Adipocyte (in vitro differentiated cells): ENCODE results near the gene USP43.

Experiments
- DNase-seq: peaks from one replicate; pipeline ENCODE4 v3.0.0-alpha.2; 2015; ENCODE audit warnings: low read depth
- H3K27me3 ChIP-seq: replicated peaks from 2 replicates; pipeline ENCODE4 v1.7.0; 2013; ENCODE audit warnings: mild to moderate bottlenecking, low read length, moderate library complexity; ENCODE audit not compliant: control insufficient read depth, insufficient read depth
- H3K36me3 ChIP-seq: 2 replicates; pipeline ENCODE4 v1.7.0; 2013; ENCODE audit warnings: low read length, mild to moderate bottlenecking, moderate library complexity; ENCODE audit not compliant: control insufficient read depth, insufficient read depth, severe bottlenecking
- H3K4me1 ChIP-seq: 2 replicates; pipeline ENCODE4 v1.7.0; 2013; ENCODE audit warnings: mild to moderate bottlenecking, low read length, moderate library complexity; ENCODE audit not compliant: control insufficient read depth, insufficient read depth
- H3K4me3 ChIP-seq: 2 replicates; pipeline ENCODE4 v1.7.0; 2013; ENCODE audit warnings: mild to moderate bottlenecking, low read length, moderate library complexity
- H3K9ac ChIP-seq: 2 replicates; pipeline ENCODE4 v1.7.0; 2013; ENCODE audit warnings: mild to moderate bottlenecking, low read length, moderate library complexity
- H3K9me3 ChIP-seq: 2 replicates; pipeline ENCODE4 v1.7.0; 2013; ENCODE audit warnings: mild to moderate bottlenecking, low read length, moderate library complexity; ENCODE audit not compliant: control insufficient read depth

Gene USP43

GRCh38 chr17:9767432-9767991 lies 122.2 kb downstream of the USP43 start:
- Histone ChIP-seq H3K9me3 (no peaks in the 10 kb centered on the region), H3K4me1 (peaks cover 14% of the 10 kb centered on the region), H3K36me3 (no peaks in the 10 kb centered on the region), H3K27me3 (peaks cover 23% of the 10 kb centered on the region), H3K4me3 (no peak overlapping the region), H3K9ac (no peak overlapping the region)
- no peak for DNase-seq

- Histone ChIP-seq H3K9ac (no peak overlapping the region), H3K36me3 (no peaks in the 10 kb centered on the region), H3K9me3 (no peaks in the 10 kb centered on the region), H3K4me3 (no peak overlapping the region), H3K27me3 (peaks cover 32% of the 10 kb centered on the region), H3K4me1 (peaks cover 11% of the 10 kb centered on the region)
- peak; percentile 42 for DNase-seq
Observed at GRCh38 chr17:9768381-9768934, 123.1 kb downstream of the USP43 start.

- H3K4me1 ChIP-seq: peaks cover 4% of the 10 kb centered on the region
- H3K27me3 ChIP-seq: peaks cover 32% of the 10 kb centered on the region
- H3K9me3 ChIP-seq: no peaks in the 10 kb centered on the region
- no peak overlapping the region for H3K9ac ChIP-seq
- DNase-seq: no peak
- no peak overlapping the region for H3K4me3 ChIP-seq
- H3K36me3 ChIP-seq: no peaks in the 10 kb centered on the region
Observed at GRCh38 chr17:9769036-9769695, 123.8 kb downstream of the USP43 start.

GRCh38 chr17:9771465-9771864 lies 126.1 kb downstream of the USP43 start:
- H3K4me3 ChIP-seq: no peak overlapping the region
- peaks cover 29% of the 10 kb centered on the region for H3K27me3 ChIP-seq
- H3K36me3 ChIP-seq: no peaks in the 10 kb centered on the region
- H3K9me3 ChIP-seq: peaks cover 6% of the 10 kb centered on the region
- peaks cover 4% of the 10 kb centered on the region for H3K4me1 ChIP-seq
- H3K9ac ChIP-seq: no peak overlapping the region
- no peak for DNase-seq

GRCh38 chr17:9772658-9773057 lies 127.3 kb downstream of the USP43 start:
- no peak for DNase-seq
- Histone ChIP-seq H3K4me1 (no peaks in the 10 kb centered on the region), H3K36me3 (no peaks in the 10 kb centered on the region), H3K4me3 (no peak overlapping the region), H3K9me3 (peaks cover 10% of the 10 kb centered on the region), H3K9ac (no peak overlapping the region), H3K27me3 (peaks cover 25% of the 10 kb centered on the region)

- H3K9ac ChIP-seq: no peak overlapping the region
- no peak overlapping the region for H3K4me3 ChIP-seq
- H3K36me3 ChIP-seq: no peaks in the 10 kb centered on the region
Observed at GRCh38 chr17:9776911-9777310, 131.6 kb downstream of the USP43 start.

More at GRCh38 chr17:9776911-9777310, 131.6 kb downstream of the USP43 start:
- Histone ChIP-seq H3K27me3 (peaks cover 44% of the 10 kb centered on the region), H3K4me1 (no peaks in the 10 kb centered on the region), H3K9me3 (peaks cover 10% of the 10 kb centered on the region)
- no peak for DNase-seq
